Transverse colon (tissue), 3 donors: Measurements from ENCODE around the gene TP53BP2.

ENCODE experiments used
- CTCF ChIP-seq, 5 experiments: fragments of 200-600 bp in 3 of 5; fragments of 450-650 bp in 2 of 5; sonication (generic) in 3 of 5; IDR thresholded peaks; 1 replicate in 2 of 5; 2 replicates in 3 of 5; pipeline ENCODE4 v1.5.1; 2016 to 2017; ENCODE audit warnings: antibody characterized with exemption in 5 of 5, inconsistent platforms in 3 of 5, mild to moderate bottlenecking in 2 of 5, moderate library complexity in 1 of 5
- POLR2A ChIP-seq: fragments of 450-650 bp; IDR thresholded peaks from one replicate; pipeline ENCODE4 v1.6.1; 2016; ENCODE audit warnings: antibody characterized with exemption, mild to moderate bottlenecking, moderate library complexity

GRCh38 chr1:223837687-223838086, 8.1 kb downstream of the TP53BP2 start:
- TF ChIP-seq CTCF (IDR thresholded peaks at IDR 0.05) (no peak), POLR2A (no peak)
